ENCODE results near the gene OVAAL. TPM values are rescaled to one million over a fixed set of nuclear protein-coding genes. Genes with fewer than 3 reads are reported as not detected.

OVAAL gene
- total and polyA plus RNA-seq, 2 of the 4 experiments (the other 2 are of a cell fraction): not detected

DNA sequence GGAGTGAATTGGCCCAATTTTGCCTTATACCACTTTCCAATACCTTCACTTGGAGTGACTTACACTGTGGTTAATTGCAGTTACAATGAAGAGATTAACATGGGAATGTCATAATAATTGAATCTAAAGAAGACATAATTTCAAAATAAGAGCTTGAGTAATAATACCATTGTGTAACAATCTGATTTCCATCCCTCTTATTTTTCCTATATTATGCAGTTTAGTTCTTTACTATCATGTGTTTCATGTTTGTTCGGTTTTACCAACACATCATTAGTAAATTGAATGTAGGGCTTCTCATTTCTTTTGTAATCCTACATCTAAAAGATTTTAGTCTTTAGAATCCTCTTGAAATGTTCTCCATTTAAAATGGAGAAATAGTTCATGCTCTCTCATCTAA is 53.9 kb downstream of the OVAAL start:
- Histone ChIP-seq H3K18ac (ENCODE audit: low read depth, low read length) (no peak overlapping the region), H3K9ac (ENCODE audit: low read depth, low read length) (no peak overlapping the region), H4K91ac (ENCODE audit: insufficient read depth, low read depth, low read length) (no peak overlapping the region), H3K79me1 (ENCODE audit: low read depth in 1 of 2, low read length in 2 of 2) (no peaks in the 10 kb centered on the region), H2AFZ (replicated peaks; ENCODE audit: low read length, poor library complexity) (no peak overlapping the region), H3K56ac (ENCODE audit: extremely low read depth, insufficient read depth, low read length) (no peak overlapping the region), H3K23ac (ENCODE audit: low read depth, low read length) (no peak overlapping the region), H4K5ac (ENCODE audit: low read depth, low read length) (no peak overlapping the region), H3K4ac (ENCODE audit: low read depth, low read length) (no peak overlapping the region), H3K9me1 (ENCODE audit: insufficient read depth, low read length) (peaks cover 23% of the 10 kb centered on the region), H4K8ac (ENCODE audit: low read depth in 2 of 2, low read length in 2 of 2) (no peak overlapping the region), H2BK20ac (ENCODE audit: low read depth, low read length) (no peak overlapping the region), H2AK9ac (replicated peaks; ENCODE audit: low read depth, low read length, poor library complexity) (no peak overlapping the region), H3K4me1 (ENCODE audit: control insufficient read depth, insufficient read depth, low read length) (peaks cover 19% of the 10 kb centered on the region), H2AK5ac (ENCODE audit: low read depth, low read length) (no peak overlapping the region), H3K14ac (replicated peaks; ENCODE audit: low read depth, low read length) (no peak overlapping the region), H2BK5ac (ENCODE audit: low read depth, low read length, poor library complexity, severe bottlenecking) (no peak overlapping the region), H2BK15ac (ENCODE audit: low read depth, low read length) (no peak overlapping the region), H3K27me3 (ENCODE audit: control insufficient read depth, insufficient read depth, low read length) (no peaks in the 10 kb centered on the region), H3K4me2 (ENCODE audit: low read depth, low read length) (no peak overlapping the region), H3K4me3 (ENCODE audit: insufficient read depth, low read depth, low read length) (no peak overlapping the region), H3K36me3 (ENCODE audit: control insufficient read depth, insufficient read depth, low read length) (no peaks in the 10 kb centered on the region), H2BK120ac (ENCODE audit: low read depth, low read length) (no peak overlapping the region), H3K27ac (ENCODE audit: insufficient read depth, low read length) (no peak overlapping the region), H3K9me3 (ENCODE audit: control insufficient read depth, insufficient read depth, low read length) (no peaks in the 10 kb centered on the region), H4K20me1 (ENCODE audit: insufficient read depth, low read length) (no peaks in the 10 kb centered on the region)
- WGBS, 2 experiments (ENCODE audit: extremely low coverage in 2 of 2, insufficient read length in 1 of 2): no CpG with 5 or more reads among the region's 1 CpG
- ChIA-PET CTCF (no interaction called here), POLR2A (ENCODE audit: unreplicated experiment) (no interaction called here)
- ATAC-seq (ENCODE audit: low read depth) (no peak), DNase-seq (no peak)
- dilution Hi-C loops (cut with HindIII; ENCODE audit: low sequenced_read_pairs, unreplicated experiment) (no loop called here), intact Hi-C loops (cut with micrococcal nuclease) (no loop called here), in situ Hi-C loops (cut with MboI; ENCODE audit: low sequenced_read_pairs) (no loop called here)
- TF ChIP-seq BHLHE40 (IDR thresholded peaks at IDR 0.05; ENCODE audit: low read depth, low read length): no peak
- no peak for TF ChIP-seq CEBPB (IDR thresholded peaks at IDR 0.05; ENCODE audit: low read depth, low read length)
- TF ChIP-seq POLR2A (IDR thresholded peaks at IDR 0.05; ENCODE audit: low read depth, low read length): no peak
- TF ChIP-seq MAZ (IDR thresholded peaks at IDR 0.05; ENCODE audit: borderline replicate concordance, low read depth, low read length): no peak
- no peak for TF ChIP-seq NFE2L2 (IDR thresholded peaks at IDR 0.05; ENCODE audit: low read depth, low read length)
- TF ChIP-seq SMC3 (IDR thresholded peaks at IDR 0.05; ENCODE audit: low read depth, low read length): no peak
- TF ChIP-seq, protein P1, sequence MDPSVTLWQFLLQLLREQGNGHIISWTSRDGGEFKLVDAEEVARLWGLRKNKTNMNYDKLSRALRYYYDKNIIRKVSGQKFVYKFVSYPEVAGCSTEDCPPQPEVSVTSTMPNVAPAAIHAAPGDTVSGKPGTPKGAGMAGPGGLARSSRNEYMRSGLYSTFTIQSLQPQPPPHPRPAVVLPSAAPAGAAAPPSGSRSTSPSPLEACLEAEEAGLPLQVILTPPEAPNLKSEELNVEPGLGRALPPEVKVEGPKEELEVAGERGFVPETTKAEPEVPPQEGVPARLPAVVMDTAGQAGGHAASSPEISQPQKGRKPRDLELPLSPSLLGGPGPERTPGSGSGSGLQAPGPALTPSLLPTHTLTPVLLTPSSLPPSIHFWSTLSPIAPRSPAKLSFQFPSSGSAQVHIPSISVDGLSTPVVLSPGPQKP (IDR thresholded peaks at IDR 0.05; ENCODE audit: borderline replicate concordance, low read depth, low read length): no peak
- TF ChIP-seq, protein P2, sequence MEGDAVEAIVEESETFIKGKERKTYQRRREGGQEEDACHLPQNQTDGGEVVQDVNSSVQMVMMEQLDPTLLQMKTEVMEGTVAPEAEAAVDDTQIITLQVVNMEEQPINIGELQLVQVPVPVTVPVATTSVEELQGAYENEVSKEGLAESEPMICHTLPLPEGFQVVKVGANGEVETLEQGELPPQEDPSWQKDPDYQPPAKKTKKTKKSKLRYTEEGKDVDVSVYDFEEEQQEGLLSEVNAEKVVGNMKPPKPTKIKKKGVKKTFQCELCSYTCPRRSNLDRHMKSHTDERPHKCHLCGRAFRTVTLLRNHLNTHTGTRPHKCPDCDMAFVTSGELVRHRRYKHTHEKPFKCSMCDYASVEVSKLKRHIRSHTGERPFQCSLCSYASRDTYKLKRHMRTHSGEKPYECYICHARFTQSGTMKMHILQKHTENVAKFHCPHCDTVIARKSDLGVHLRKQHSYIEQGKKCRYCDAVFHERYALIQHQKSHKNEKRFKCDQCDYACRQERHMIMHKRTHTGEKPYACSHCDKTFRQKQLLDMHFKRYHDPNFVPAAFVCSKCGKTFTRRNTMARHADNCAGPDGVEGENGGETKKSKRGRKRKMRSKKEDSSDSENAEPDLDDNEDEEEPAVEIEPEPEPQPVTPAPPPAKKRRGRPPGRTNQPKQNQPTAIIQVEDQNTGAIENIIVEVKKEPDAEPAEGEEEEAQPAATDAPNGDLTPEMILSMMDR (conservative IDR thresholded peaks at IDR 0.05; ENCODE audit: low read depth, low read length): no peak
- TF ChIP-seq, protein P3, sequence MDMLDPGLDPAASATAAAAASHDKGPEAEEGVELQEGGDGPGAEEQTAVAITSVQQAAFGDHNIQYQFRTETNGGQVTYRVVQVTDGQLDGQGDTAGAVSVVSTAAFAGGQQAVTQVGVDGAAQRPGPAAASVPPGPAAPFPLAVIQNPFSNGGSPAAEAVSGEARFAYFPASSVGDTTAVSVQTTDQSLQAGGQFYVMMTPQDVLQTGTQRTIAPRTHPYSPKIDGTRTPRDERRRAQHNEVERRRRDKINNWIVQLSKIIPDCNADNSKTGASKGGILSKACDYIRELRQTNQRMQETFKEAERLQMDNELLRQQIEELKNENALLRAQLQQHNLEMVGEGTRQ (IDR thresholded peaks at IDR 0.05; ENCODE audit: low read depth, low read length): no peak
- TF ChIP-seq FOS (IDR thresholded peaks at IDR 0.05; ENCODE audit: low read depth, low read length): no peak
- no peak for TF ChIP-seq MAFK (IDR thresholded peaks at IDR 0.05; ENCODE audit: low read depth, low read length)
- TF ChIP-seq RAD21 (IDR thresholded peaks at IDR 0.05; ENCODE audit: low read length): no peak
- no peak for TF ChIP-seq RFX5 (IDR thresholded peaks at IDR 0.05; ENCODE audit: low read depth, low read length)
- TF ChIP-seq MXI1 (IDR thresholded peaks at IDR 0.05; ENCODE audit: borderline replicate concordance, low read depth, low read length): no peak
- TF ChIP-seq RCOR1 (IDR thresholded peaks at IDR 0.05; ENCODE audit: insufficient replicate concordance, low read length): no peak
- TF ChIP-seq CHD1 (IDR thresholded peaks at IDR 0.05; ENCODE audit: low read depth, low read length): no peak
- no TSS peak for BruUV-seq (replicated peaks)

Data from IMR-90 (cell line).